ENCODE data around the gene SSTR5.

Gene SSTR5

DNA sequence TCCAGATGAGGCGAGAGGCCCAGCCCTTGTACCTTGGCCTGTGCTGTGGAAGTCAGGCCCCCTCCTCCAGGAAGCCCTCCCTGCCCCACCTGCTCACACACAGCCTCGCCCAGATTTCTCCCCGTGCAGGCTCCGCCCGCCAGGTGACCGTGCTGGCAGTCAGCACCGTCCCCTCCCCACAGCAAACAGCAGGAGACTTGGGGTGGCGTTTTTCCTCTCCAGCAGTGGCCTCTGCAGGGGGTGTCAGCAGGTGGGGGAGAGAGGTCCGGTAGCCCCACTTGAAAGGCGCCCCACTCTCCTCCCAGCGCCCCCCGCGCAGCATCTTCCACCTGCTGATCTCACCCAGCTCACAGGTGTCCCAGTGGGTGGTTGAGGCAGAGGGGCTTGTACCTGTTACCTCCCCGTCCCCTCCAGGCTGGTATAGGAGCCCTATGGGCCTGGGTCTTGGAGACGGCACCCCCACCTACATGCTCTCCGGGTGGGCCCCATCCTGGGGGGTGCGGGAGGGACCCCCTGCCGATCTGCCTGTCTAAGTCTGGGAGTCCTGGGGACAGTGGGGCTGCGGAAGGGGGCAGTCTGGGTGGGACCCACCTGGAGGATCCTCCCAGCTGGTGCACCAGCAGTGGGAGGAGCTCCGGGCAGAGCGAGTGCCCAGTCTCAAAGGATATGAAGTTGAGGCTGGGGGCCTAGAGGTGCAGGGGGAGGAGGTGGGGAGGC is 27.7 kb downstream of the SSTR5 start:
- TF ChIP-seq, protein P1, sequence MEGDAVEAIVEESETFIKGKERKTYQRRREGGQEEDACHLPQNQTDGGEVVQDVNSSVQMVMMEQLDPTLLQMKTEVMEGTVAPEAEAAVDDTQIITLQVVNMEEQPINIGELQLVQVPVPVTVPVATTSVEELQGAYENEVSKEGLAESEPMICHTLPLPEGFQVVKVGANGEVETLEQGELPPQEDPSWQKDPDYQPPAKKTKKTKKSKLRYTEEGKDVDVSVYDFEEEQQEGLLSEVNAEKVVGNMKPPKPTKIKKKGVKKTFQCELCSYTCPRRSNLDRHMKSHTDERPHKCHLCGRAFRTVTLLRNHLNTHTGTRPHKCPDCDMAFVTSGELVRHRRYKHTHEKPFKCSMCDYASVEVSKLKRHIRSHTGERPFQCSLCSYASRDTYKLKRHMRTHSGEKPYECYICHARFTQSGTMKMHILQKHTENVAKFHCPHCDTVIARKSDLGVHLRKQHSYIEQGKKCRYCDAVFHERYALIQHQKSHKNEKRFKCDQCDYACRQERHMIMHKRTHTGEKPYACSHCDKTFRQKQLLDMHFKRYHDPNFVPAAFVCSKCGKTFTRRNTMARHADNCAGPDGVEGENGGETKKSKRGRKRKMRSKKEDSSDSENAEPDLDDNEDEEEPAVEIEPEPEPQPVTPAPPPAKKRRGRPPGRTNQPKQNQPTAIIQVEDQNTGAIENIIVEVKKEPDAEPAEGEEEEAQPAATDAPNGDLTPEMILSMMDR (IDR thresholded peaks at IDR 0.05; ENCODE audit: insufficient read depth, low read depth, low read length, missing control alignments), result no peak
- H3K4me3 ChIP-seq (ENCODE audit: low read depth, low read length), result no peak overlapping the region
- DNase-seq (ENCODE audit: low read depth), result no peak

DNA sequence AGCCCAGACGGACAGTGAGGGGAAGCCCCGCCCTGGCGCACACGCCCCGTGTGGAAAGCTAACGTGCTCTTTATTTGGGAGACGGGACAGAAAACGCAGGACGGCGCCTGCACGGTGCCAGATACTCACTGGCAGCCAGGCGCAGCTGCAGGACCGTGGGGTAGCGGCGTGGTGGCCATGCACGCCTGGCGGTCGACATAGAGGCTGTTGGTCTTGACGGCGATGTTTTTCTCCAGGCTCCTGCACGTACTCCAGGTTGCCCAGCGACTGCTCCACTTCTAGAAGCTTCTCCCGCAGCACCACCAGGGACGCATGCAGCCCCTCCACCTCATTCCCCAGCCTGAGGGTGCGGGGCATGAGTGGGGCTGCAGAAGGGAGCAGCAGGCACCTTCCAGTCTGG is 28.6 kb downstream of the SSTR5 start:
- no peak for DNase-seq (ENCODE audit: low read depth)
- TF ChIP-seq, protein P1 (IDR thresholded peaks at IDR 0.05; ENCODE audit: insufficient read depth, low read depth, low read length, missing control alignments), result no peak
- no peak overlapping the region for H3K4me3 ChIP-seq (ENCODE audit: low read depth, low read length)

DNA sequence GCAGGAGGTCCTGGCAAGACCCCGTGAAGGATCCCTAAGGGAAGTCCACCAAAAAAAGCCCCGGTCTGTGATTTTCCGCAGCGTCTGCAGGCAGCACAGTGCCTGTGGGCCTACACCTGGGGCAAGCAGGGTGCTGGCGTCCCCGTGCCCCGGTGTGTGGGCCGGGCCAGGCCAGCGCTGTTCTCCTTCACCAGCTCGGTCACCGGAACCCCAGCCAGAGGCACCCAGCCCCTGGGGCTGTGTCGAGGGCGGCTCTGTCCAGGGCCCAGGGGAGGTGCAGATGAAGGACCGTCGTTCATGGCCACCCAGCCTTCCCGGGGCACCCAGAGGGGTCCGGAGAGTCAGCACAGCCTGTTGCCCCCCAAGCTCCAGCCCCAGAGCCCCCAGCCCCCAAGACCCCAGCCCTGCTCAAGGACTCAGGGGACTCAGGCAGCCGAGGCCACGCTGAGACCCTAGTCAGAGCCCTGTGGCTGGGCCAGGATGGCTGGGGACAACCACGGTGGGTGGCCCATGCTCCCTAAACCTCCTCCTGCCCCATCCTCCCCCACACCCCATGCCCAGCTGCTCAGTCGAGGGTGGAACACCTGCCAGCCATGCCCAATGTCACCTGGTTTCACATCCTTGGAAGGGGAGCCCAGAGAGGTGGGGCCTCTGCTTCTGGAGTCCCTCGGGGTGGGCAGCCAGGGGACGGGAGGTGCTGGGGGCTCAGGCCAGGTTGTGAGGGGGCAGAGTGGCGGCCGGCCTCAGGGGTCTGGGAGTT is 29.2 kb downstream of the SSTR5 start:
- DNase-seq (ENCODE audit: low read depth), result no peak
- TF ChIP-seq, protein P1 (IDR thresholded peaks at IDR 0.05; ENCODE audit: insufficient read depth, low read depth, low read length, missing control alignments), result no peak
- H3K4me3 ChIP-seq (ENCODE audit: low read depth, low read length), result no peak overlapping the region

DNA sequence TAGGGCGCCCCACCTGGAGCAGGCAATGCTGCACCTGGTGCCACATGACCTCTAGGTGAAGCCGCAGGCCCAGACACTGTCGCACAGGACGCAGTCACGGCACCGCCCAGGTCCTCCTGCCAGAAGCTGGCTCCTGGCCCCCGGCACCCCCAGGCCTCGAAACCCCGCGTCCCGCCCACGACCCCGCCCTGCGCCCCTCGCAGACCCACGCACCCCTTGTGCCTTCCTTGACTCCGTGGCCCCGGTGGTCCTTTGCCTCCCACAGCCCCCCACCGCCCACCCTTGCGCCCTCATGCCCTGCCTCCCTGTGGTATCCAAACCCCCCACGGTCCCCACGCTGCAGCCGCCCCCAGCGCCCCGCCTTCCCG is 29.8 kb downstream of the SSTR5 start:
- H3K4me3 ChIP-seq (ENCODE audit: low read depth, low read length), result no peak overlapping the region
- TF ChIP-seq, protein P1 (IDR thresholded peaks at IDR 0.05; ENCODE audit: insufficient read depth, low read depth, low read length, missing control alignments), result no peak
- no peak for DNase-seq (ENCODE audit: low read depth)

DNA sequence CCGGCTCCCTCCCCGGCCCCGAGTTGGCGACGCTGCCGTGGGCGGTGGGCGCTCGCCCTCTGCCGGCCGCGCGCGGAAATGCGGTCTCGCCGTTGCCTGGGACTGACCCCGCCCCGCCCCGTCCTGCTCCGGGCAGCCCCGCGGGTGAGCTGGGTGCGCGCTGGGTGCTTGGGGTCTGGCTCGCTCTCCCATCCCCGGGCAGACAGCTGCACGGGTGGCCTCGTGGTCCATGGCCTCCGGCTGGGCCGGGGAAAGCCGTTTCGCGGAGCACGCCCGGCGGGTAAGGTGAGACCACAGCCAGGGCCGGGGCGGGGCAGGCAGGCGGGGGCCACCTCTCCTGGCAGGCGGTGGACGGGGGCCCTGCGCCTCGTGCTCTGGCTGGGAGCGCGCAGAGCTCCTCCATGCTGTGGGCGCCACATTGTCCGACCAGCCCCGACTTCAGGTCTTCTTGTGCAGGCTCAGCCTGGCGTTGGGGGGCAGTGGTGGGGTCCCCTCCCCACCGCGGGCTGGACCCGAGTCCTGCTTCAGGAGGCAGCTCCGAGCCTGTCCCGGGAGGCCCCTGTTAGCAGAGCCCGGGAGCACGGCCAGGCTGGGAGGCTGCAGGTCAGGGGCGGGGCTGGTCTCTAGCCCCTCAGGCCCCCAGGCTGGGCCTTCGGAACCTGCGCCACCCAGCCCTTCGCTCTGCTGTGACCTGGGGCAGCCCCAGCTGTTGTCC is 30.5 kb downstream of the SSTR5 start:
- H3K4me3 ChIP-seq (ENCODE audit: low read depth, low read length), result no peak overlapping the region
- DNase-seq (ENCODE audit: low read depth), result peak; percentile 54
- TF ChIP-seq, protein P1 (IDR thresholded peaks at IDR 0.05; ENCODE audit: insufficient read depth, low read depth, low read length, missing control alignments), result peak; percentile 69

DNA sequence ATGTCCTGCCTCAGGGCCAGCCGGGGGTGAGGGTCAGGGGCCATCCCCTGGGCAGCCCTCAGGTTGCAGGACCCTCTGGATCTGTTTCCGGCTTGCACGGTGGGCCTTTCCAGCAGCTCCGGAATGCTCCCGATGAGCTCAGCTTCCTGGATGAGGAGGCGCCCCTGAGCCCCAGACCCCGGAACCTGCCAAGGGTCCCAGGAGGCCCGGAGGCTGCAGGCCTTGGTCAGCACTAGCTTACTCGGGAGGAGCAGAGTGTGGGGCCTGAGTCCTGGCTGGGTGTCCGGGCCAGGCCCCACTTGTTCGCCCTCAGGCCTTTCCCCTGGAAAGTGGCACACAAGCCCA is 31.1 kb downstream of the SSTR5 start:
- DNase-seq (ENCODE audit: low read depth), result no peak
- no peak overlapping the region for H3K4me3 ChIP-seq (ENCODE audit: low read depth, low read length)
- TF ChIP-seq, protein P1 (IDR thresholded peaks at IDR 0.05; ENCODE audit: insufficient read depth, low read depth, low read length, missing control alignments), result no peak

Data from GM12865 (cell line).